Activated naive CD8-positive, alpha-beta T cell treated with anti-CD3 and anti-CD28 coated beads, Interleukin-2, amount 10 ng/mL, durations not matched to agents 7 days and 5 days (primary cell): ENCODE measurements around the gene CDH2. TPM values are rescaled to one million over a fixed set of nuclear protein-coding genes. Genes with fewer than 3 reads are reported as not detected.

Experiments
- ATAC-seq: fragments of 150-1000 bp; cut with Tn5 transposase; one replicate; pipeline ENCODE4 v1.10.0; 2021; ENCODE audit warnings: low read depth, moderate library complexity
- POLR2A ChIA-PET: fragments of 350-600 bp; sonication (Branson Sonifier 250); formaldehyde crosslinking; loops from one replicate; lab custom pipeline; 2021; ENCODE audit warnings: antibody characterized with exemption; lab: Charles Lee
- DNase-seq: peaks from one replicate; pipeline ENCODE4 v3.0.0; 2021
- H3K27ac Mint-ChIP-seq: one replicate; pipeline ENCODE4 v1.8.0; 2022; ENCODE audit warnings: mild to moderate bottlenecking, mixed read lengths
- H3K27me3 Mint-ChIP-seq: one replicate; pipeline ENCODE4 v1.8.0; 2022; ENCODE audit warnings: mild to moderate bottlenecking, moderate library complexity, mixed read lengths
- H3K36me3 Mint-ChIP-seq: one replicate; pipeline ENCODE4 v1.8.0; 2021; ENCODE audit warnings: mild to moderate bottlenecking, mixed read lengths
- H3K4me1 Mint-ChIP-seq: one replicate; pipeline ENCODE4 v1.8.0; 2021; ENCODE audit warnings: mixed read lengths
- H3K4me3 Mint-ChIP-seq: one replicate; pipeline ENCODE4 v1.8.0; 2022; ENCODE audit warnings: mild to moderate bottlenecking, moderate library complexity, mixed read lengths
- H3K9me3 Mint-ChIP-seq: one replicate; pipeline ENCODE4 v1.8.0; 2021; ENCODE audit warnings: mixed read lengths
- total RNA-seq, 2 experiments: library from RNA; stranded (reverse); gene quantifications; one replicate each; pipeline ENCODE4 v1.2.3, GENCODE V29; 2021

CDH2 gene
- total RNA-seq, 2 experiments from 2014 or later, result not detected

DNA sequence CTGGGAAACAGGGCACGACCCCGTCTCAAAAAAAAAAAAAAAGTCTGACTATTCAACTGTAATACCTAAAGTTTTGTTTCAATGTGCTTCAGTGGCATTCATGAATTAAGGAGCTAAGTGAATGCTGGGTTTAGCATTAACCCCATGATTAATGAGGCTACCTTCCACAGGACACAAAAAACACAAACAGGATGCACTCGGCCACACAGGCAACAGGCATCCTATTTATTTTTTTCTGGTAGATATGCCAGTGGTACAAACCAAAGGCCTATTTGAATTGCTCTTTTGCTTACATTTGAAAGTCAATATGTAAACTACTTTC lies 48.3 kb downstream of the CDH2 start:
- Mint-ChIP-seq H3K36me3 (no peaks in the 10 kb centered on the region), H3K4me3 (no peak overlapping the region), H3K27ac (no peak overlapping the region), H3K4me1 (no peaks in the 10 kb centered on the region), H3K9me3 (peaks cover 6% of the 10 kb centered on the region), H3K27me3 (no peaks in the 10 kb centered on the region)
- POLR2A ChIA-PET, result no interaction called here
- ATAC-seq (no peak), DNase-seq (no peak)

DNA sequence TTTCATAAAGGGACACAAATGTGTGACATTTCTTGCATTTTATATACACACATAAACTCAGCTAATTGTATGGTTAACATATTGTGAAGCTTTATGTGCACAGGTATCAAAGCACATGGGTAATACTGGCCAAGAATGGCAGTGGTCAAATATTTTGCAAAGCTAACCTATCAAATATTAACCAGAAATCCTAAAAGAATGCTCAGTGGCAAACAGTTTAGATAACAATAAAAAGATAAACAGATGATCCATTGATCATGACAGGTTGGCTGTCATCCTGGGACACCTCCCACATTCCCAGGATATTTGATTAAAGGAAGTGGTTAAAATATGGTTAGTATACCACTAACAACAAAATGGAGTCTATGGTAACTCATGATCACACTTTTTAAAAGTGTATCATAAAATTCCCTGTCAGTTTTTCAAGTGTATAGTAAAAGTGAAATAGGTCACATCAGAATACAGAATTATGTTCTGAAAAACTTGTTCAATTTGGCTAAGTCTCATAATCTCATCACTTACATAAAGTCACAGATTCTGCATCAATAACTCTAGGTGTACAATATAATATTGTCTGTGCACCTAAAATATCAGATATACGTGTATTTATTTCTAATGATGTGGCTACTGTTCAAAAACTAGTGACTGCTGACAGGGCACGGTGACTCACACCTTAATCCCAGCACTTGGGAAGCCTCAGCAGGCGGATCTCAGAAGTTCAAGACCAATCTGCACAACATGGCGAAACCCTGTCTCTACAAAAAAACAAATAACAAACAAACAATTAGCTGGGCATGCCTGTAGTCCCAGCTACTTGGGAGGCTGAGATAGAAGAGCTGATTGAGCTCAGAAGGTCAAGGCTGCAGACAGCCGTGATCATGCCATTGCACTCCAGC lies 48.9 kb downstream of the CDH2 start:
- Mint-ChIP-seq H3K27me3 (no peaks in the 10 kb centered on the region), H3K36me3 (no peaks in the 10 kb centered on the region), H3K4me1 (no peaks in the 10 kb centered on the region), H3K27ac (no peak overlapping the region), H3K4me3 (no peak overlapping the region), H3K9me3 (peaks cover 5% of the 10 kb centered on the region)
- POLR2A ChIA-PET, result no interaction called here
- ATAC-seq (no peak), DNase-seq (no peak)

DNA sequence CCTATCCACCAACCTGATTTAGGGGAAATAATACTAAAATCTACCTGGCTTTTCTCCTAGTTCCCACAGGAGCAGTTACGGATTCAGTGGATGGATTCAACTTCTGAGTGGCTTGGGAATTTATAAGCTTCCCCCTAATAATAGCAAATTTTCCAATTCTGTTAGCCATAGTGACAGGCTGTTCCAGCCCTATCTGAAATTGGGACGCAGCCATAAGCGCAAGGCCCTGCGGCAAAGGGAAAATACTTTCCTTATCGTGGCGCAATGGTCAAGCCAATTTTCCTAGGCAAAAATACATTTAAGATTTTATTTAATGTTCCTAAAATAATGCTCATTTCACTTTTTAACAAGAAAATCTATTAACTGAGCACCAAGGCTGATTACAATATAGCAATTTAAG lies 49.7 kb downstream of the CDH2 start:
- peaks cover 1% of the 10 kb centered on the region for H3K9me3 Mint-ChIP-seq
- H3K27me3 Mint-ChIP-seq, result no peaks in the 10 kb centered on the region
- no peaks in the 10 kb centered on the region for H3K4me1 Mint-ChIP-seq
- ATAC-seq (no peak), DNase-seq (no peak)
- no peak overlapping the region for H3K4me3 Mint-ChIP-seq
- POLR2A ChIA-PET, result no interaction called here
- H3K27ac Mint-ChIP-seq, result no peak overlapping the region
- no peaks in the 10 kb centered on the region for H3K36me3 Mint-ChIP-seq

DNA sequence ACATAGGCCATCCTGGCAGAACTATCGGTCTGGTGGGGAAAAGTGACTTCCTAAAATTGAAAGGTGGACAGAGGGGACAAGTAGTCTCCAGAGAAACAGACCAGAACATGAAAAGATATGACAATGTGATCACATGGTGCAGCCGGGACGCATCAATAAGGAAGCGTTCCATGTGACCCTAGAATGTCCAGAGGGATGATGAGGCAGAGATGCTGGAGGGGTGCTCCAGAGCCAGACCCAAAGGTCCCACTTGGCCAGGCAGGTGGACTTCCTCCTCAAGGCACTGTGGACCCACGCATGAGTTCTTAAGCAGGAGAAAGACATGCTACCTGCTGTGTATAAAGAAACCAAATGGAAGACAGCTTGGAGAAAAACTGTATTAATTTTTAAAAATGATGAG lies 50.2 kb downstream of the CDH2 start:
- POLR2A ChIA-PET, result no interaction called here
- Mint-ChIP-seq H3K36me3 (no peaks in the 10 kb centered on the region), H3K27ac (no peak overlapping the region), H3K27me3 (no peaks in the 10 kb centered on the region), H3K4me3 (no peak overlapping the region), H3K4me1 (no peaks in the 10 kb centered on the region), H3K9me3 (peaks cover 1% of the 10 kb centered on the region)
- DNase-seq (no peak), ATAC-seq (no peak)

DNA sequence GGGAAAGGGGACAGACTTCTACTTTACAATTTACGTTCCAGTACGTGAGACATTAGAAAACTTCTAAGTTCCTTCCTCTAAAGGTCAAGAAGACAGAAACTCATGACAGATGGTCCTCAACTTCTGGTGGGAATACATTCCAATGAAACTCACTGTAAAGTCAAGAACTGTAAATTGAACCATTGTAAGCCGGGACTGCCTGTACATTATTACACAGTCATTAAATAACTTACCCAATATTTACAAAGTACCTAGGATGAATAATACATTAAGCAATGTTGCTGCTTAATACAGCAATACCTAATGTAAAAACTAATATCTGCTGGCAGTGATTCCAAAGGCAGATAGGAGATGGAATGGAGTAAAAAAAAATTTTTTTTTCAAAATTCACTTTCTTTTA lies 51.9 kb downstream of the CDH2 start:
- Mint-ChIP-seq H3K4me3 (no peak overlapping the region), H3K27me3 (no peaks in the 10 kb centered on the region), H3K4me1 (no peaks in the 10 kb centered on the region), H3K9me3 (peaks cover 1% of the 10 kb centered on the region), H3K27ac (no peak overlapping the region), H3K36me3 (no peaks in the 10 kb centered on the region)
- POLR2A ChIA-PET, result no interaction called here
- DNase-seq (no peak), ATAC-seq (no peak)

DNA sequence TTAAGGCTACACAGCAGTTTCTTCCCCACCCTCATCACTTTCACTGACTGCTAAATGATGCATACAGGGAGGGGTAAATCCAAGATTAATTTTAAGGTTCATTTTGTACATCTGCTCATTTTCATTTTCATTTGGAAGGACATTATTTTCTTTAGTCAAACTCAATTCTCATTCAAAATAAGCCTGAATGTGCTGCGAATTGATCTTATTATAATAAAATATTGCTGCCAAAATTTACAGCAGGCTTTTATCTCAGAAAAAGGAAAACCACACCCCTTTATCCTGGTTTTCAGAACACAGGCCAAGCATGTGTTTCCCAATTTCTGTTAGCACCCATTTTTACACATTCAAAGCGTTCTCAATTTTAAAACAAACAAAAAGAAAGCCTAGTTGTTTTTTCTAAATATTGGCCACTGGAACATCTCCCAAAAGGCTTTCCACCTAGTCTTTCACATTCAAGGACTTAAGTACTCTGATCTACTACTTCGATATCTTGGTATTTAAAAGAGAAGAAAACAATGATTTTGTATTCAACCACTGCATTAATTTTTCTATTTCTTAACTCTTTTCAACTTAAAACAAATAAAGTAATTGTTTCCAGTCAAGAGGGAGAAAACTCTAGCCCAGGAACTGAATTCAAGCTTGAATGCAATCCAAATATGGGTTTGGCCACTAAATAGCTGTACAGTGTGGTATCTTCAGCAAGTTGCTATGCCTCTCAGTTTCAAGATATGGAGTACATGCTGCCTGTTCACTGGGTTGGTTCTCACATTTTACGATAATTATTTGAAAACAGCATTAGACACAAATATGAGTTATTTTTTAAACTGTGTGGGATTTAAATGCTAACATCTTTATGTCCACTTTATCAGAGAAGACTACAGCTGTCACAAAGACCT lies 52.5 kb downstream of the CDH2 start:
- H3K9me3 Mint-ChIP-seq, result peaks cover 3% of the 10 kb centered on the region
- DNase-seq (no peak), ATAC-seq (no peak)
- POLR2A ChIA-PET, result no interaction called here
- H3K27ac Mint-ChIP-seq, result no peak overlapping the region
- no peaks in the 10 kb centered on the region for H3K27me3 Mint-ChIP-seq
- H3K36me3 Mint-ChIP-seq, result no peaks in the 10 kb centered on the region
- H3K4me1 Mint-ChIP-seq, result no peaks in the 10 kb centered on the region
- no peak overlapping the region for H3K4me3 Mint-ChIP-seq

DNA sequence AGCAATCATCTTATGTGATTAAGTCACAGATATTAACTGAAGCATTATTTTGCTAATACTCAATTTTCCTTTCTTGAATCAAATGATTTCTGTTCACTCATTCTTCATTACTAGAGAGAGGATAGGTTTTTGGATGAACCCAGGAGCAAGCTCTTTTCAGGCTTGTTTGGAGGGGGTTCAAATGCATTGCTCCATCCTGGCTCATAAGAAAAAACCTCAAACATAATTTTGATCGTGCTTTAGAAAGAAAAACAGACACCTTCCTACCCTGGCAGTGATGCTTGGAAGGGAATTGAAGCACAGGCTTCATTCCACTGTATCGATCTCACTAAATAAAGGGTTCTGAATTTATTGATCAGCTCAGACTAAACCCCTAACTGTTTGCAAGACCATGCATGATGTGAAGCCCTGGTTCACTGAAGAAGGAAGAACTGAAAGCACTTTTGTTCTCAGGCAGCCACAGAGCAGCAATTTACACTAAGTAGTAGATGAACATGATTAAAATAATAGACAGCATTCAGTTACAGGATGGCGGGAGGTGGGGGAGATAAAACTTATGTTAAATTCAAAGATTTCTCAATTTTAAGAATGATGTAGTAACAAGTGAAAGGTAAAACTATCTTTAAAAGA lies 53.4 kb downstream of the CDH2 start:
- Mint-ChIP-seq H3K4me1 (no peaks in the 10 kb centered on the region), H3K4me3 (no peak overlapping the region), H3K27ac (no peak overlapping the region), H3K36me3 (no peaks in the 10 kb centered on the region), H3K9me3 (peaks cover 3% of the 10 kb centered on the region), H3K27me3 (no peaks in the 10 kb centered on the region)
- POLR2A ChIA-PET, result no interaction called here
- ATAC-seq (no peak), DNase-seq (no peak)

DNA sequence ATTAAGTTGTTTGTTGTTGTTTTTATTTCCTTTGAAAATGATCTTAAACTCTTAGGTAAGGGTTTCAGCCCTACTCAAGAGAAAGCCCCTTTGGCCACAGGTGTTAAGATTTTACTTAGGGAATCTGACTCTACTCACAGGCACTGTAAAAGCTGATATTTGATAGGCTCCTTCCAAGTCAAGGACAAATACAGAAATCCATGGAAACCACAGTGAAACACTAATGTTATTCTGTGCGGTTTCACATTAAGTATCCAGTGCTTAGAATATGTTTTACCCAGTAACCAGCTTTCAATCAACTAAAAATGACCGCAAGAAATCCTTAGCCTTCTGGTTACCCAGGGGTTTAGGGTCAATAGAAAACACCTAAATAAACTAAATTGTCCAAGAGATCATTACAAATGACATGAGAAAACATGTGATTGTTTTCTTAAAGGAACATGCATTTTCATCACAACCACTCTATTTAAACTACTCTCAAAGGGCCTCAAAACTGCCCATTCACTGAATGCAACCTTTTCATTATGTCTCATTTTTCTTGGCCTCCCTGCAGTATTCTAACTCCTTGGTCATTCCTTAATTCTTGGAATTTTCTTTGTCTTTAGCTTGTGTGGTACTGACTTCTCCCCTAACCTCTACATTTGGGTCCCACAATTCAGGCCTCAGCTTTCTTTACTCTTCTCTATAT lies 56.0 kb downstream of the CDH2 start:
- DNase-seq, result no peak
- Mint-ChIP-seq H3K9me3 (peaks cover 3% of the 10 kb centered on the region), H3K27me3 (no peaks in the 10 kb centered on the region), H3K27ac (peak overlapping the region; percentile 32), H3K36me3 (no peaks in the 10 kb centered on the region), H3K4me3 (no peak overlapping the region), H3K4me1 (no peaks in the 10 kb centered on the region)
- ATAC-seq, result no peak
- POLR2A ChIA-PET, result no interaction called here

DNA sequence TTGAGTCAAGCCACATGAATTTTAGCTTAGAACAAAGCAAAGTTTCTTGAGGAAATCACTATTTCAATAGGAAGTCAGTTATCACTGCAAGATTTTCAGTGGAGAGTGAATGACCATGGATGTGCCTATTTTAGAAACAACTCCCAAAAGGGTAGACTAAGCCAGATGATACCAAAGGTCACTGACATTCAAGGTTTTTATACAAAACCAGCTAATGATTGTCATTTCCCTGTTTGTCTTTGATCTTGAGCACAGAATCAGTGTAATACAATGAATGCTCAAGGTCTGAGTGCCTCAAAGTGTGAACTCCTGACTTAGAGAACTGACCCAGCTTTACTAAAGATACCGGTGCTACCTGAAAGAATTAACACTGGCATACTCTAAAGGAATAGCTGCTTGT lies 60.5 kb downstream of the CDH2 start:
- H3K9me3 Mint-ChIP-seq, result peaks cover 3% of the 10 kb centered on the region
- POLR2A ChIA-PET, result no interaction called here

DNA sequence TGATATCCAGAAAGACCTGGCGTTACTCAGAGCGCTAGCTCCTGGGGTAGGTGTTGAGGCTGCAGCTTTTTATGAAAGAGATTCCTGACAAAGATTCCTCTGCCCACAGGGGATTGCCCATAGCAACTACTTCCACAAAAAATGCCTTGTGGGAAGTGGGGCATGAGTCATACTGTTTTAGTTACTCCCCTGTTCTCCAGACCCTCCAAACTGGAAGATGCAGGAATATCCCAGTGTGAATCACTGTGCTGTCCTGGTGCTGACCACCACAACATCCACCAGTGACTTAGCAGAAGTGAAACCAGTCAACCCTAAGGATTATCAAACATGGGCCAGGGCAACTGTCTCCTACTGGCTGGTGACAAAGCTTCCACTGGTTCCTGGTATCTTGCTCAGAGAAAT lies 61.8 kb downstream of the CDH2 start:
- Mint-ChIP-seq H3K27me3 (no peaks in the 10 kb centered on the region), H3K4me1 (no peaks in the 10 kb centered on the region), H3K36me3 (no peaks in the 10 kb centered on the region), H3K27ac (no peak overlapping the region), H3K9me3 (peaks cover 2% of the 10 kb centered on the region), H3K4me3 (no peak overlapping the region)
- ATAC-seq (no peak), DNase-seq (no peak)
- POLR2A ChIA-PET, result no interaction called here

More for the DNA sequence above, 60.5 kb downstream of the CDH2 start:
- no peak overlapping the region for H3K4me3 Mint-ChIP-seq
- no peaks in the 10 kb centered on the region for H3K4me1 Mint-ChIP-seq
- ATAC-seq, result no peak
- no peak for DNase-seq
- H3K27me3 Mint-ChIP-seq, result no peaks in the 10 kb centered on the region
- no peak overlapping the region for H3K27ac Mint-ChIP-seq
- H3K36me3 Mint-ChIP-seq, result no peaks in the 10 kb centered on the region

DNA sequence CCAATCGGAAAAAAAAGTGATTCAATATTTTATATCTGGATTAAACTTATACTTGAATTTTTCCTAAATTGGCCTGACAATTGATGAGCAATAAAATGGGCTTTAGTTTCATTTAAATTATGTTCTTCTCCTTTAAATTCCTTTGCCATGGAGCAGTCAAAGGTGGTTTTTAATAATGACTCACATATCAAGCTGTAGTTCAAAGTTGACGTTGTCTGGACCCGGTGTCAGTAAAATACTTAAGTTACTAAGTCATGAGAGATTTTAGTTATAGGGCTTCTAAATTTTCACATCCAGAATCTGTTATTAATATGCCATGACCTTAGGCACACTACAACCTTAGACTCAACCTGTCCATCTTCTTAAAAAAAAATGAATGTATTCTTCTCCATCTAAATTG lies 62.5 kb downstream of the CDH2 start:
- Mint-ChIP-seq H3K9me3 (no peaks in the 10 kb centered on the region), H3K27ac (no peak overlapping the region), H3K4me3 (no peak overlapping the region), H3K4me1 (no peaks in the 10 kb centered on the region), H3K36me3 (no peaks in the 10 kb centered on the region), H3K27me3 (no peaks in the 10 kb centered on the region)
- DNase-seq (no peak), ATAC-seq (no peak)
- POLR2A ChIA-PET, result no interaction called here

DNA sequence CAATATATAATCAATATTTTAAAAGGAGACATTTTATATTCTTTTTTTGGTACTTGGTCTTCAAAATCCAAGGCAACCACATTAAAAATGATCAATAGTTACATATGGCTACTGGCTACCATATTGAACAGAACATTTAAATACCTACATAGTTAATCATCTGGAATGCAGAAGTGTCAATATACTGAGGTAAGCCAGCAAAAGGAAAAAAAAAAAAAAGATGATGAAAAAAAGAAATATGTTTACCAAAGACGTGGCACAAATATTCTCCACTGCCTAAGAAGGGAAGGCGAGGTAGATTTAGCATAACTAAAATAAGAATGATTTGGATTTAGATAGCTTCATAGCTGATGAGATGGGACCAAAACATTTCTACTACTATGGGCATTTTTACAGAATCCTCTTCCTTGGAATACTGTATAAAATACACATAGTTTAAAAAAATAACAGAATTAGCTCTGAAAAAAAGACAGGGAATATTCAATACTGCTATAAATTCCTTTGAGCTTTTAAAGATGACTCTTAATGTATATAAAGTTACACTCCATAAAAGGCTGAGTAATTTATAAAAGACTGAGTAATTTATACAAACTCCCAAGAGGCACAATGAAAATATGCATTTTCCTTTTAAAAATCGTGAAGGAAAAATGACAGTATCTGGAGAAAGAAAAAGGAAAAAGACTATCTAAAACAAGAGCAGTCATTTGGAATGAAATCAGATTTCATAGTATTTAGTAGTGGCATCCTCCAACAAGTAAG lies 63.5 kb downstream of the CDH2 start:
- Mint-ChIP-seq H3K27ac (no peak overlapping the region), H3K36me3 (no peaks in the 10 kb centered on the region), H3K27me3 (no peaks in the 10 kb centered on the region), H3K4me3 (no peak overlapping the region), H3K9me3 (no peaks in the 10 kb centered on the region), H3K4me1 (no peaks in the 10 kb centered on the region)
- DNase-seq (no peak), ATAC-seq (no peak)
- POLR2A ChIA-PET, result no interaction called here

DNA sequence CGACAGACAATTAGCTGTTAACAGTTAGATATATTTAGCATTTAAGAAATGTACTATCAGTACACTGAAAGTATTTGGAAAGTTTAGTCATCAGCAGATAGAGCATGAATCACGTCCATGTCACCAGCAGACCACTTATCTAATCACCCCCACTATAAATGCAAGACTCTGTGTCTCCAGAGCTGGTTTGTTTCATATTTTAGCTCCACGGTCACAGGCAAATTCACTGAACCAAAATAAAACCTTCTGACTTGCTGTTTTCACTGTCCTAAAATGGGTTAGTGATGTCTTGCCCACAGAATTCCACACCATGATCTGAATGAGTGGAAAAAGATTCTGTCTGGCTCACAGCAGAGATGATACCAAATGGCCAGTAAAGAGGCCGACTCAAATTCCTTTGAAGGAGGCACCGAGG lies 64.9 kb downstream of the CDH2 start:
- ATAC-seq, result no peak
- H3K4me3 Mint-ChIP-seq, result no peak overlapping the region

More for the DNA sequence above, 64.9 kb downstream of the CDH2 start:
- H3K9me3 Mint-ChIP-seq, result no peaks in the 10 kb centered on the region
- H3K27me3 Mint-ChIP-seq, result no peaks in the 10 kb centered on the region
- no peaks in the 10 kb centered on the region for H3K4me1 Mint-ChIP-seq
- POLR2A ChIA-PET, result no interaction called here
- no peak overlapping the region for H3K27ac Mint-ChIP-seq
- no peaks in the 10 kb centered on the region for H3K36me3 Mint-ChIP-seq
- DNase-seq, result no peak
